Peyer's patch (tissue), 4 donors: Measurements from ENCODE around the gene TYMS.

Experiments used
- POLR2A ChIP-seq, 2 donors: fragments of 450-650 bp; IDR thresholded peaks; one replicate each; pipeline ENCODE4 v1.5.1; 2017; ENCODE audit warnings: antibody characterized with exemption in 2 of 2, mild to moderate bottlenecking in 2 of 2, moderate library complexity in 2 of 2
- TF ChIP-seq, protein P1 (sequence below), 6 experiments: fragments of 450-650 bp in 4 of 6; fragments of 200-600 bp in 2 of 6; sonication (generic) in 1 of 6; IDR thresholded peaks; one replicate each; pipeline ENCODE4 v1.5.1; 2017 to 2019; ENCODE audit warnings: antibody characterized with exemption in 6 of 6, mild to moderate bottlenecking in 3 of 6, moderate library complexity in 1 of 6

DNA sequence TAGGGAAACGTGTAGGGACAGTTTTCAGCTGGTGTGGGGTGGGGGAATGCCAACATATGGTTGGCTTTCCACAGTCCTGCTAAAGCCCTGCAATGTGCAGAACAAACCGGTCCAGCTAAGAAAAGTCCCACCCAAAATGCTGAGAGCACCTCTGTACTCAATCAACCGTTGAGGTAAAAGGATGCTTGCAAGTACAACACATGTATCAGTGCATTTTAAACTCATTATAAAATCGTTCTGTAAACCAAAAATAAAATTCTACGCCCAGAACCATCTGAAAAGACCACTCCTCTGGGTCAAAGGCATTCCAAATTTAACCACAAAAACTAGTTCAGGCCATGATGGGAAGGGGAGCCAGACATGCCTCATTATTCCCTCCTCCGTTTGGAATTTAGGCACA lies 2.0 kb upstream of the TYMS start:
- TF ChIP-seq, protein P1, sequence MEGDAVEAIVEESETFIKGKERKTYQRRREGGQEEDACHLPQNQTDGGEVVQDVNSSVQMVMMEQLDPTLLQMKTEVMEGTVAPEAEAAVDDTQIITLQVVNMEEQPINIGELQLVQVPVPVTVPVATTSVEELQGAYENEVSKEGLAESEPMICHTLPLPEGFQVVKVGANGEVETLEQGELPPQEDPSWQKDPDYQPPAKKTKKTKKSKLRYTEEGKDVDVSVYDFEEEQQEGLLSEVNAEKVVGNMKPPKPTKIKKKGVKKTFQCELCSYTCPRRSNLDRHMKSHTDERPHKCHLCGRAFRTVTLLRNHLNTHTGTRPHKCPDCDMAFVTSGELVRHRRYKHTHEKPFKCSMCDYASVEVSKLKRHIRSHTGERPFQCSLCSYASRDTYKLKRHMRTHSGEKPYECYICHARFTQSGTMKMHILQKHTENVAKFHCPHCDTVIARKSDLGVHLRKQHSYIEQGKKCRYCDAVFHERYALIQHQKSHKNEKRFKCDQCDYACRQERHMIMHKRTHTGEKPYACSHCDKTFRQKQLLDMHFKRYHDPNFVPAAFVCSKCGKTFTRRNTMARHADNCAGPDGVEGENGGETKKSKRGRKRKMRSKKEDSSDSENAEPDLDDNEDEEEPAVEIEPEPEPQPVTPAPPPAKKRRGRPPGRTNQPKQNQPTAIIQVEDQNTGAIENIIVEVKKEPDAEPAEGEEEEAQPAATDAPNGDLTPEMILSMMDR (IDR thresholded peaks at IDR 0.05): no peak
- no peak for TF ChIP-seq POLR2A (IDR thresholded peaks at IDR 0.05)
